Testis (tissue), 2 donors: ENCODE results near the gene ANKRD44.
"Not testable (repeated sequence)": the region's sequence is repeated elsewhere in the genome, so short reads cannot be mapped to it uniquely, and the experiment has no call there.

ENCODE experiments used
- POLR2A ChIP-seq: fragments of 450-650 bp; IDR thresholded peaks from one replicate; pipeline ENCODE4 v1.6.1; 2017; ENCODE audit warnings: antibody characterized with exemption, mild to moderate bottlenecking, moderate library complexity
- TF ChIP-seq, protein P1 (sequence below), 3 experiments: fragments of 450-650 bp in 2 of 3; fragments of 200-600 bp in 1 of 3; sonication (generic) in 1 of 3; IDR thresholded peaks; one replicate each; pipeline ENCODE4 v1.5.1; 2016 to 2019; ENCODE audit warnings: antibody characterized with exemption in 3 of 3, mild to moderate bottlenecking in 2 of 3, moderate library complexity in 1 of 3

- not testable (repeated sequence) for TF ChIP-seq POLR2A
- TF ChIP-seq, protein P1, sequence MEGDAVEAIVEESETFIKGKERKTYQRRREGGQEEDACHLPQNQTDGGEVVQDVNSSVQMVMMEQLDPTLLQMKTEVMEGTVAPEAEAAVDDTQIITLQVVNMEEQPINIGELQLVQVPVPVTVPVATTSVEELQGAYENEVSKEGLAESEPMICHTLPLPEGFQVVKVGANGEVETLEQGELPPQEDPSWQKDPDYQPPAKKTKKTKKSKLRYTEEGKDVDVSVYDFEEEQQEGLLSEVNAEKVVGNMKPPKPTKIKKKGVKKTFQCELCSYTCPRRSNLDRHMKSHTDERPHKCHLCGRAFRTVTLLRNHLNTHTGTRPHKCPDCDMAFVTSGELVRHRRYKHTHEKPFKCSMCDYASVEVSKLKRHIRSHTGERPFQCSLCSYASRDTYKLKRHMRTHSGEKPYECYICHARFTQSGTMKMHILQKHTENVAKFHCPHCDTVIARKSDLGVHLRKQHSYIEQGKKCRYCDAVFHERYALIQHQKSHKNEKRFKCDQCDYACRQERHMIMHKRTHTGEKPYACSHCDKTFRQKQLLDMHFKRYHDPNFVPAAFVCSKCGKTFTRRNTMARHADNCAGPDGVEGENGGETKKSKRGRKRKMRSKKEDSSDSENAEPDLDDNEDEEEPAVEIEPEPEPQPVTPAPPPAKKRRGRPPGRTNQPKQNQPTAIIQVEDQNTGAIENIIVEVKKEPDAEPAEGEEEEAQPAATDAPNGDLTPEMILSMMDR (IDR thresholded peaks at IDR 0.05), result not testable (repeated sequence)
Measured at GRCh38 chr2:197008741-197009341, 301.7 kb downstream of the ANKRD44 start.
